GM23338 (cell line): ENCODE measurements around the gene FATE1. TPM values are rescaled to one million over a fixed set of nuclear protein-coding genes. Genes with fewer than 3 reads are reported as not detected.

Experiments used
- ATAC-seq: fragments of 200-7000 bp; cut with Tn5 transposase; 3 replicates; pipeline ENCODE4 v1.9.1; 2020
- DNase-seq: peaks from one replicate; pipeline ENCODE4 v3.0.0-alpha.2; 2015; ENCODE audit warnings: low spot score
- H2AFZ ChIP-seq: fragments of 200-600 bp; sonication (generic); 2 replicates; pipeline ENCODE4 v1.8.0; 2016; ENCODE audit warnings: antibody characterized with exemption, mild to moderate bottlenecking, moderate library complexity
- H3F3A ChIP-seq: fragments of 200-600 bp; sonication (generic); replicated peaks from 2 replicates; pipeline ENCODE4 v1.8.0; 2017; ENCODE audit warnings: antibody characterized with exemption, mixed run types, low read depth
- H3K27ac ChIP-seq: fragments of 200-600 bp; sonication (generic); 2 replicates; pipeline ENCODE4 v1.6.1; 2016; ENCODE audit warnings: low read depth
- H3K27me3 ChIP-seq: fragments of 200-600 bp; sonication (generic); 2 replicates; pipeline ENCODE4 v1.8.0; 2016; ENCODE audit warnings: mild to moderate bottlenecking, mixed run types, moderate library complexity; ENCODE audit not compliant: insufficient read depth
- H3K36me3 ChIP-seq: fragments of 200-600 bp; sonication (generic); 2 replicates; pipeline ENCODE4 v1.8.0; 2016; ENCODE audit warnings: mild to moderate bottlenecking; ENCODE audit not compliant: insufficient read depth
- H3K4me1 ChIP-seq: fragments of 200-600 bp; sonication (generic); 2 replicates; pipeline ENCODE4 v1.8.0; 2016; ENCODE audit warnings: mild to moderate bottlenecking, moderate library complexity; ENCODE audit not compliant: insufficient read depth
- H3K4me2 ChIP-seq: fragments of 200-600 bp; sonication (generic); 2 replicates; pipeline ENCODE4 v1.7.1; 2017; ENCODE audit warnings: mixed run types
- H3K4me3 ChIP-seq: fragments of 200-600 bp; sonication (generic); 2 replicates; pipeline ENCODE4 v1.6.1; 2016; ENCODE audit warnings: mixed run types
- H3K79me2 ChIP-seq: fragments of 200-600 bp; sonication (generic); replicated peaks from 2 replicates; pipeline ENCODE4 v1.8.0; 2017; ENCODE audit warnings: mild to moderate bottlenecking; ENCODE audit not compliant: insufficient read depth
- H3K9me2 ChIP-seq: fragments of 200-600 bp; sonication (generic); 2 replicates; pipeline ENCODE4 v1.8.0; 2017; ENCODE audit not compliant: insufficient read depth
- H4K20me1 ChIP-seq: fragments of 200-600 bp; sonication (generic); replicated peaks from 2 replicates; pipeline ENCODE4 v1.8.0; 2017; ENCODE audit warnings: mild to moderate bottlenecking; ENCODE audit not compliant: insufficient read depth
- H3K27ac Mint-ChIP-seq: 2 replicates; pipeline ENCODE4 v1.8.0; 2020; ENCODE audit warnings: inconsistent platforms, mild to moderate bottlenecking, moderate library complexity, mixed read lengths
- H3K27me3 Mint-ChIP-seq: 3 replicates; pipeline ENCODE4 v1.8.0; 2022; ENCODE audit warnings: low read depth, mild to moderate bottlenecking, moderate library complexity, mixed read lengths, inconsistent platforms; ENCODE audit not compliant: insufficient read depth, poor library complexity
- H3K36me3 Mint-ChIP-seq: 3 replicates; pipeline ENCODE4 v1.8.0; 2021; ENCODE audit warnings: low read depth, mild to moderate bottlenecking, inconsistent platforms, moderate library complexity, mixed read lengths
- H3K4me1 Mint-ChIP-seq: 3 replicates; pipeline ENCODE4 v1.8.0; 2020; ENCODE audit warnings: mild to moderate bottlenecking, inconsistent platforms, mixed read lengths
- H3K4me3 Mint-ChIP-seq: 3 replicates; pipeline ENCODE4 v1.8.0; 2021; ENCODE audit warnings: moderate library complexity, mild to moderate bottlenecking, inconsistent platforms, mixed read lengths
- H3K9me3 Mint-ChIP-seq: 3 replicates; pipeline ENCODE4 v1.8.0; 2020; ENCODE audit warnings: moderate library complexity, mild to moderate bottlenecking, inconsistent platforms, mixed read lengths
- CREB1 ChIP-seq: fragments of 250-450 bp; sonication (Bioruptor Pico); IDR thresholded peaks from 2 replicates; pipeline ENCODE4 v1.5.0; 2020; ENCODE audit warnings: low read depth, mild to moderate bottlenecking, moderate library complexity
- EZH2 ChIP-seq: fragments of 200-600 bp; sonication (generic); IDR thresholded peaks from one replicate; pipeline ENCODE4 v1.8.0; 2017; ENCODE audit warnings: antibody characterized with exemption, mild to moderate bottlenecking, low read depth; ENCODE audit not compliant: unreplicated experiment
- EZH2phosphoT487 ChIP-seq: fragments of 200-600 bp; sonication (generic); IDR thresholded peaks from one replicate; pipeline ENCODE4 v1.8.1; 2018; ENCODE audit warnings: antibody characterized with exemption; ENCODE audit not compliant: unreplicated experiment
- JUNB ChIP-seq: IDR thresholded peaks from one replicate; pipeline ENCODE4 v1.6.1; 2016; ENCODE audit warnings: antibody characterized with exemption; ENCODE audit not compliant: unreplicated experiment
- NANOG ChIP-seq: IDR thresholded peaks from 2 replicates; pipeline ENCODE4 v1.6.1; 2016; ENCODE audit warnings: antibody characterized with exemption, borderline replicate concordance
- POLR2AphosphoS5 ChIP-seq: IDR thresholded peaks from 2 replicates; pipeline ENCODE4 v1.6.1; 2016; ENCODE audit warnings: antibody characterized with exemption, low read depth
- REST ChIP-seq: IDR thresholded peaks from one replicate; pipeline ENCODE4 v1.6.1; 2018; ENCODE audit warnings: antibody characterized with exemption; ENCODE audit not compliant: unreplicated experiment
- STAT1 ChIP-seq: IDR thresholded peaks from one replicate; pipeline ENCODE4 v1.6.1; 2016; ENCODE audit warnings: antibody characterized with exemption; ENCODE audit not compliant: unreplicated experiment
- ZNF114 ChIP-seq: fragments of 250-450 bp; sonication (Bioruptor Pico); IDR thresholded peaks from 2 replicates; pipeline ENCODE4 v1.5.0; 2020; ENCODE audit warnings: mild to moderate bottlenecking, moderate library complexity
- ZNF331 ChIP-seq: fragments of 250-450 bp; sonication (Bioruptor Pico); IDR thresholded peaks from 2 replicates; pipeline ENCODE4 v1.5.0; 2020; ENCODE audit warnings: low read depth, mild to moderate bottlenecking, moderate library complexity
- polyA plus RNA-seq: library from polyadenylated mRNA; unstranded; fragments of >200 nt; fragmentation: Nextera tagmentation; extraction: Ambion mirVana; gene quantifications from 2 replicates; pipeline ENCODE4 v1.2.1, GENCODE V29; 2016
- total RNA-seq: library from RNA; depleted of rRNA; stranded (reverse); fragments of >200 nt; shearing (Covaris generic); gene quantifications from 2 replicates; pipeline ENCODE4 v1.2.3, GENCODE V29; 2014
- TF ChIP-seq, protein P1 (sequence below): IDR thresholded peaks from 2 replicates; pipeline ENCODE4 v1.6.1; 2016; ENCODE audit warnings: antibody characterized with exemption
- TF ChIP-seq, protein P2 (sequence below): fragments of 250-450 bp; sonication (Bioruptor Pico); IDR thresholded peaks from 2 replicates; pipeline ENCODE4 v1.5.0; 2020; ENCODE audit warnings: mild to moderate bottlenecking, moderate library complexity
- TF ChIP-seq, protein P3 (sequence below), 2 experiments: fragments of 200-600 bp in 1 of 2; sonication (generic) in 1 of 2; conservative IDR thresholded peaks; 2 replicates each; pipeline versions ENCODE4 v1.5.1 to v1.6.1; 2016 to 2017; ENCODE audit warnings: antibody characterized with exemption in 2 of 2, low read depth in 2 of 2, mild to moderate bottlenecking in 2 of 2, moderate library complexity in 1 of 2

The FATE1 gene
- total and polyA plus RNA-seq, 2 experiments from 2014 or later = 0.31 TPM; not detected in 1

DNA sequence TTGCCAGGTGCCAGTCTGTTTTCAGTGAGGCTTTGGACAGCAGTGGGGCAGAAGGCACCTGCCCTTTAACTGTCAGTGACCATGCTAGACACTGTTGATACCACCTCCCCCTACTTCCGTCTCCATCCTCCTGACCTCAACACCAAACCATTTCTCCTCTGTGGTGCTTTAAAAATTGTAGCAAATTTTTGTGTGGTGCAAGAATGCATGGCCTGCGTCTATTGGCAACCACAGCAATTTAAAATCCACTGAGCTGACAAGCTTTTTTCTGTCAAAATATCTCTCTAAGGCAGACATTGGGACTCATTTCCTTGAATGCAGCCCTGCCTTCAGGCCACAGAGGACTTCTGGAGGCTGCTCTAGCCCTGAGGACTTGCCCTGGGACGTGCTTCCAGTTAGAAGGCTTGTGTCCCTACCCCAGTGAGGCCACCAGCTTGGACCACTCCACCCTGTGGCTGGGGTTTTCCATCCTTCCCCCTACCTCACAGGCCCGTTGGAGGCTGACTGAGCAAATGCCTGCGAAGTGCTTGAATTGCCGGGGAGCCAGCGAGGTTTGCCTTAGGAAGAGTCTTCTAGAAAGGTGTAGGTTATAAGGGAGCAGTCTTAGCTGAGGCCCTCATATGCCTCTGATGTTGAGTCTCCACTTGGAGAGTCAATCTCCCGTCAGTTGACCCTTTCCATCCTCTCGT, 13.7 kb upstream of the FATE1 start:
- Mint-ChIP-seq H3K27me3 (peaks cover 1% of the 10 kb centered on the region), H3K4me3 (no peak overlapping the region), H3K27ac (no peak overlapping the region), H3K9me3 (no peaks in the 10 kb centered on the region), H3K36me3 (no peaks in the 10 kb centered on the region), H3K4me1 (peaks cover 4% of the 10 kb centered on the region; the same call in 2 of the 3 replicates)
- Histone ChIP-seq H3K27me3 (no peaks in the 10 kb centered on the region), H3K4me3 (no peak overlapping the region), H4K20me1 (no peaks in the 10 kb centered on the region), H2AFZ (no peak overlapping the region), H3K79me2 (no peaks in the 10 kb centered on the region), H3K36me3 (no peaks in the 10 kb centered on the region), H3K4me1 (no peaks in the 10 kb centered on the region), H3K9me2 (no peaks in the 10 kb centered on the region), H3K27ac (no peak overlapping the region), H3F3A (no peaks in the 10 kb centered on the region), H3K4me2 (no peak overlapping the region)
- TF ChIP-seq, protein P1, sequence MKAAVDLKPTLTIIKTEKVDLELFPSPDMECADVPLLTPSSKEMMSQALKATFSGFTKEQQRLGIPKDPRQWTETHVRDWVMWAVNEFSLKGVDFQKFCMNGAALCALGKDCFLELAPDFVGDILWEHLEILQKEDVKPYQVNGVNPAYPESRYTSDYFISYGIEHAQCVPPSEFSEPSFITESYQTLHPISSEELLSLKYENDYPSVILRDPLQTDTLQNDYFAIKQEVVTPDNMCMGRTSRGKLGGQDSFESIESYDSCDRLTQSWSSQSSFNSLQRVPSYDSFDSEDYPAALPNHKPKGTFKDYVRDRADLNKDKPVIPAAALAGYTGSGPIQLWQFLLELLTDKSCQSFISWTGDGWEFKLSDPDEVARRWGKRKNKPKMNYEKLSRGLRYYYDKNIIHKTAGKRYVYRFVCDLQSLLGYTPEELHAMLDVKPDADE = no peak
- no peak for TF ChIP-seq STAT1
- no peak for TF ChIP-seq POLR2AphosphoS5
- no peak for TF ChIP-seq REST
- TF ChIP-seq ZNF331 (CRISPR knock-in tag) = no peak
- TF ChIP-seq EZH2 = no peak
- TF ChIP-seq CREB1 = no peak
- TF ChIP-seq, protein P2, sequence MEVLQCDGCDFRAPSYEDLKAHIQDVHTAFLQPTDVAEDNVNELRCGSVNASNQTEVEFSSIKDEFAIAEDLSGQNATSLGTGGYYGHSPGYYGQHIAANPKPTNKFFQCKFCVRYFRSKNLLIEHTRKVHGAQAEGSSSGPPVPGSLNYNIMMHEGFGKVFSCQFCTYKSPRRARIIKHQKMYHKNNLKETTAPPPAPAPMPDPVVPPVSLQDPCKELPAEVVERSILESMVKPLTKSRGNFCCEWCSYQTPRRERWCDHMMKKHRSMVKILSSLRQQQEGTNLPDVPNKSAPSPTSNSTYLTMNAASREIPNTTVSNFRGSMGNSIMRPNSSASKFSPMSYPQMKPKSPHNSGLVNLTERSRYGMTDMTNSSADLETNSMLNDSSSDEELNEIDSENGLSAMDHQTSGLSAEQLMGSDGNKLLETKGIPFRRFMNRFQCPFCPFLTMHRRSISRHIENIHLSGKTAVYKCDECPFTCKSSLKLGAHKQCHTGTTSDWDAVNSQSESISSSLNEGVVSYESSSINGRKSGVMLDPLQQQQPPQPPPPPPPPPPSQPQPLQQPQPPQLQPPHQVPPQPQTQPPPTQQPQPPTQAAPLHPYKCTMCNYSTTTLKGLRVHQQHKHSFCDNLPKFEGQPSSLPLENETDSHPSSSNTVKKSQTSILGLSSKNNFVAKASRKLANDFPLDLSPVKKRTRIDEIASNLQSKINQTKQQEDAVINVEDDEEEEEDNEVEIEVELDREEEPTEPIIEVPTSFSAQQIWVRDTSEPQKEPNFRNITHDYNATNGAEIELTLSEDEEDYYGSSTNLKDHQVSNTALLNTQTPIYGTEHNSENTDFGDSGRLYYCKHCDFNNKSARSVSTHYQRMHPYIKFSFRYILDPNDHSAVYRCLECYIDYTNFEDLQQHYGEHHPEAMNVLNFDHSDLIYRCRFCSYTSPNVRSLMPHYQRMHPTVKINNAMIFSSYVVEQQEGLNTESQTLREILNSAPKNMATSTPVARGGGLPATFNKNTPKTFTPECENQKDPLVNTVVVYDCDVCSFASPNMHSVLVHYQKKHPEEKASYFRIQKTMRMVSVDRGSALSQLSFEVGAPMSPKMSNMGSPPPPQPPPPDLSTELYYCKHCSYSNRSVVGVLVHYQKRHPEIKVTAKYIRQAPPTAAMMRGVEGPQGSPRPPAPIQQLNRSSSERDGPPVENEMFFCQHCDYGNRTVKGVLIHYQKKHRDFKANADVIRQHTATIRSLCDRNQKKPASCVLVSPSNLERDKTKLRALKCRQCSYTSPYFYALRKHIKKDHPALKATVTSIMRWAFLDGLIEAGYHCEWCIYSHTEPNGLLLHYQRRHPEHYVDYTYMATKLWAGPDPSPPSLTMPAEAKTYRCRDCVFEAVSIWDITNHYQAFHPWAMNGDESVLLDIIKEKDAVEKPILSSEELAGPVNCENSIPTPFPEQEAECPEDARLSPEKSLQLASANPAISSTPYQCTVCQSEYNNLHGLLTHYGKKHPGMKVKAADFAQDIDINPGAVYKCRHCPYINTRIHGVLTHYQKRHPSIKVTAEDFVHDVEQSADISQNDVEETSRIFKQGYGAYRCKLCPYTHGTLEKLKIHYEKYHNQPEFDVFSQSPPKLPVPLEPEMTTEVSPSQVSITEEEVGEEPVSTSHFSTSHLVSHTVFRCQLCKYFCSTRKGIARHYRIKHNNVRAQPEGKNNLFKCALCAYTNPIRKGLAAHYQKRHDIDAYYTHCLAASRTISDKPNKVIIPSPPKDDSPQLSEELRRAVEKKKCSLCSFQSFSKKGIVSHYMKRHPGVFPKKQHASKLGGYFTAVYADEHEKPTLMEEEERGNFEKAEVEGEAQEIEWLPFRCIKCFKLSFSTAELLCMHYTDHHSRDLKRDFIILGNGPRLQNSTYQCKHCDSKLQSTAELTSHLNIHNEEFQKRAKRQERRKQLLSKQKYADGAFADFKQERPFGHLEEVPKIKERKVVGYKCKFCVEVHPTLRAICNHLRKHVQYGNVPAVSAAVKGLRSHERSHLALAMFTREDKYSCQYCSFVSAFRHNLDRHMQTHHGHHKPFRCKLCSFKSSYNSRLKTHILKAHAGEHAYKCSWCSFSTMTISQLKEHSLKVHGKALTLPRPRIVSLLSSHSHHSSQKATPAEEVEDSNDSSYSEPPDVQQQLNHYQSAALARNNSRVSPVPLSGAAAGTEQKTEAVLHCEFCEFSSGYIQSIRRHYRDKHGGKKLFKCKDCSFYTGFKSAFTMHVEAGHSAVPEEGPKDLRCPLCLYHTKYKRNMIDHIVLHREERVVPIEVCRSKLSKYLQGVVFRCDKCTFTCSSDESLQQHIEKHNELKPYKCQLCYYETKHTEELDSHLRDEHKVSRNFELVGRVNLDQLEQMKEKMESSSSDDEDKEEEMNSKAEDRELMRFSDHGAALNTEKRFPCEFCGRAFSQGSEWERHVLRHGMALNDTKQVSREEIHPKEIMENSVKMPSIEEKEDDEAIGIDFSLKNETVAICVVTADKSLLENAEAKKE (CRISPR knock-in tag) = no peak
- TF ChIP-seq, protein P3, sequence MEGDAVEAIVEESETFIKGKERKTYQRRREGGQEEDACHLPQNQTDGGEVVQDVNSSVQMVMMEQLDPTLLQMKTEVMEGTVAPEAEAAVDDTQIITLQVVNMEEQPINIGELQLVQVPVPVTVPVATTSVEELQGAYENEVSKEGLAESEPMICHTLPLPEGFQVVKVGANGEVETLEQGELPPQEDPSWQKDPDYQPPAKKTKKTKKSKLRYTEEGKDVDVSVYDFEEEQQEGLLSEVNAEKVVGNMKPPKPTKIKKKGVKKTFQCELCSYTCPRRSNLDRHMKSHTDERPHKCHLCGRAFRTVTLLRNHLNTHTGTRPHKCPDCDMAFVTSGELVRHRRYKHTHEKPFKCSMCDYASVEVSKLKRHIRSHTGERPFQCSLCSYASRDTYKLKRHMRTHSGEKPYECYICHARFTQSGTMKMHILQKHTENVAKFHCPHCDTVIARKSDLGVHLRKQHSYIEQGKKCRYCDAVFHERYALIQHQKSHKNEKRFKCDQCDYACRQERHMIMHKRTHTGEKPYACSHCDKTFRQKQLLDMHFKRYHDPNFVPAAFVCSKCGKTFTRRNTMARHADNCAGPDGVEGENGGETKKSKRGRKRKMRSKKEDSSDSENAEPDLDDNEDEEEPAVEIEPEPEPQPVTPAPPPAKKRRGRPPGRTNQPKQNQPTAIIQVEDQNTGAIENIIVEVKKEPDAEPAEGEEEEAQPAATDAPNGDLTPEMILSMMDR (conservative IDR thresholded peaks at IDR 0.05; ENCODE audit: low read depth in 2 of 2) = no peak
- no peak for TF ChIP-seq NANOG
- TF ChIP-seq ZNF114 (CRISPR knock-in tag) = no peak
- no peak for TF ChIP-seq JUNB
- TF ChIP-seq EZH2phosphoT487 = no peak
- ATAC-seq = no peak
- no peak for DNase-seq
